Body of pancreas (tissue), 4 donors: Measurements from ENCODE around the gene AUTS2. TPM values are rescaled to one million over a fixed set of nuclear protein-coding genes. Genes with fewer than 3 reads are reported as not detected.

Experiments
- ATAC-seq: fragments of 150-250 bp; one replicate; pipeline ENCODE4 v1.9.1; 2016
- DNase-seq, 4 donors: peaks; one replicate each; pipeline ENCODE4 v3.0.0-alpha.2; 2019
- H3K27ac ChIP-seq, 4 donors: fragments of 200-600 bp; sonication (generic); 1 replicate in 3 of 4; 2 replicates in 1 of 4; pipeline versions ENCODE4 v1.5.1 to v1.6.1; 2016 to 2019; ENCODE audit warnings: mild to moderate bottlenecking in 1 of 4, mixed read lengths in 1 of 4, moderate library complexity in 1 of 4
- H3K27me3 ChIP-seq, 2 donors: fragments of 200-600 bp; sonication (generic); one replicate each; pipeline ENCODE4 v1.6.0; 2016; ENCODE audit warnings: mild to moderate bottlenecking in 1 of 2
- H3K36me3 ChIP-seq, 2 donors: fragments of 200-600 bp; sonication (generic); replicated peaks in 1 of 2; 2 replicates each; pipeline ENCODE4 v1.5.1; 2016; ENCODE audit warnings: low read depth in 2 of 2; ENCODE audit not compliant: insufficient read depth in 1 of 2
- H3K4me1 ChIP-seq: fragments of 200-600 bp; sonication (generic); one replicate; pipeline ENCODE4 v1.6.0; 2016
- H3K4me3 ChIP-seq, 2 donors: fragments of 200-600 bp; sonication (generic); 1 replicate in 1 of 2; 2 replicates in 1 of 2; pipeline ENCODE4 v1.5.1; 2016 to 2019
- H3K9me3 ChIP-seq, 3 donors: fragments of 200-600 bp; sonication (generic); 1 replicate in 2 of 3; 2 replicates in 1 of 3; pipeline ENCODE4 v1.5.1; 2016
- CTCF ChIP-seq, 7 experiments: fragments of 450-650 bp in 4 of 7; fragments of 200-600 bp in 3 of 7; sonication (generic) in 3 of 7; IDR thresholded peaks; one replicate each; pipeline ENCODE4 v1.5.1; 2016 to 2019; ENCODE audit warnings: antibody characterized with exemption in 7 of 7
- POLR2A ChIP-seq, 3 donors: fragments of 450-650 bp; IDR thresholded peaks; one replicate each; pipeline ENCODE4 v1.6.1; 2016; ENCODE audit warnings: antibody characterized with exemption in 3 of 3, mild to moderate bottlenecking in 2 of 3
- WGBS, 2 donors: methylation state at CpG; one replicate each; pipeline ENCODE4 v1.1.5; 2017; 5-methylcytosine and 5-hydroxymethylcytosine counted together
- intact Hi-C: fragments of 100-400 bp; cut with DNase I; formaldehyde crosslinking; loops from one replicate; pipeline ENCODE4 v1.15.1; 2023
- total RNA-seq, 2 donors: library from RNA; depleted of rRNA; stranded (reverse); fragments of >200 nt; gene quantifications; one replicate each; pipeline ENCODE4 v1.1.0, GENCODE V29; 2016

The AUTS2 gene
- total RNA-seq, 2 donors from 2014 or later = 11.7 to 18.5 TPM

- no peak overlapping the region for H3K27ac ChIP-seq
- no peaks in the 10 kb centered on the region for H3K27me3 ChIP-seq
- H3K4me1 ChIP-seq = no peaks in the 10 kb centered on the region
- DNase-seq = no peak
- no peak for ATAC-seq
- intact Hi-C loops = no loop called here
- H3K9me3 ChIP-seq = no peaks in the 10 kb centered on the region
- H3K4me3 ChIP-seq = no peak overlapping the region
- no peak for TF ChIP-seq POLR2A (IDR thresholded peaks at IDR 0.05)
- TF ChIP-seq CTCF (IDR thresholded peaks at IDR 0.05) = no peak
- no peaks in the 10 kb centered on the region for H3K36me3 ChIP-seq
- WGBS, 2 donors = 80 to 92% methylated on average over 4 of the region's 4 CpGs
These were observed 1081.4 kb downstream of the AUTS2 start for GRCh38 chr7:70679661-70680060.

- ATAC-seq = no peak
- Histone ChIP-seq H3K36me3 (no peaks in the 10 kb centered on the region), H3K27me3 (no peaks in the 10 kb centered on the region), H3K27ac (no peak overlapping the region), H3K9me3 (no peaks in the 10 kb centered on the region), H3K4me3 (no peak overlapping the region), H3K4me1 (no peaks in the 10 kb centered on the region)
- no peak for DNase-seq
- TF ChIP-seq POLR2A (IDR thresholded peaks at IDR 0.05) = no peak
- no peak for TF ChIP-seq CTCF (IDR thresholded peaks at IDR 0.05)
- WGBS, 2 donors = 75 to 79% methylated on average over 4 of the region's 4 CpGs
- intact Hi-C loops = no loop called here
These were observed 1082.0 kb downstream of the AUTS2 start for GRCh38 chr7:70680306-70680705.

GRCh38 chr7:70680743-70681468, 1082.6 kb downstream of the AUTS2 start:
- no peak overlapping the region for H3K27ac ChIP-seq
- no peaks in the 10 kb centered on the region for H3K27me3 ChIP-seq
- no peaks in the 10 kb centered on the region for H3K4me1 ChIP-seq
- TF ChIP-seq POLR2A (IDR thresholded peaks at IDR 0.05) (no peak), CTCF (IDR thresholded peaks at IDR 0.05) (no peak)
- intact Hi-C loops = no loop called here
- no peaks in the 10 kb centered on the region for H3K9me3 ChIP-seq
- no peak overlapping the region for H3K4me3 ChIP-seq
- DNase-seq = no peak
- ATAC-seq = no peak
- 74 to 86% methylated on average over 15 of the region's 15 CpGs for WGBS, 2 donors
- H3K36me3 ChIP-seq = no peaks in the 10 kb centered on the region

GRCh38 chr7:70681469-70682350, 1083.4 kb downstream of the AUTS2 start:
- Histone ChIP-seq H3K4me1 (no peaks in the 10 kb centered on the region), H3K36me3 (no peaks in the 10 kb centered on the region), H3K27me3 (no peaks in the 10 kb centered on the region), H3K27ac (no peak overlapping the region), H3K4me3 (no peak overlapping the region), H3K9me3 (no peaks in the 10 kb centered on the region)
- ATAC-seq (no peak), DNase-seq (no peak)
- no peak for TF ChIP-seq CTCF (IDR thresholded peaks at IDR 0.05)
- no peak for TF ChIP-seq POLR2A (IDR thresholded peaks at IDR 0.05)
- WGBS, 2 donors = 63 to 73% methylated on average over 12 of the region's 12 CpGs
- intact Hi-C loops = no loop called here
